Measurements from ENCODE around the gene HES3. TPM values are rescaled to one million over a fixed set of nuclear protein-coding genes. Genes with fewer than 3 reads are reported as not detected.

HES3 gene
- polyA plus RNA-seq, 3 donors = not detected

GRCh38 chr1:6276811-6277555, 33.0 kb downstream of the HES3 start:
- no peak for DNase-seq (ENCODE audit: low read depth in 3 of 3, low spot score in 2 of 3)

GRCh38 chr1:6278263-6278662, 34.3 kb downstream of the HES3 start:
- no peak for DNase-seq (ENCODE audit: low read depth in 3 of 3, low spot score in 2 of 3)

GRCh38 chr1:6279066-6279465, 35.1 kb downstream of the HES3 start:
- no peak for DNase-seq (ENCODE audit: low read depth in 3 of 3, low spot score in 2 of 3)

GRCh38 chr1:6279613-6280383, 35.8 kb downstream of the HES3 start:
- DNase-seq (ENCODE audit: low read depth in 3 of 3, low spot score in 2 of 3) = no peak

- no peak for DNase-seq (ENCODE audit: low read depth in 3 of 3, low spot score in 2 of 3)
Observed at GRCh38 chr1:6280761-6281451, 36.9 kb downstream of the HES3 start.

GRCh38 chr1:6281511-6282402, 37.8 kb downstream of the HES3 start:
- no peak for DNase-seq (ENCODE audit: low read depth in 3 of 3, low spot score in 2 of 3)

GRCh38 chr1:6282577-6283270, 38.7 kb downstream of the HES3 start:
- no peak for DNase-seq (ENCODE audit: low read depth in 3 of 3, low spot score in 2 of 3)

GRCh38 chr1:6285336-6285735, 41.4 kb downstream of the HES3 start:
- DNase-seq (ENCODE audit: low read depth in 3 of 3, low spot score in 2 of 3) = no peak

- no peak for DNase-seq (ENCODE audit: low read depth in 3 of 3, low spot score in 2 of 3)
Observed at GRCh38 chr1:6286266-6286665, 42.3 kb downstream of the HES3 start.

- DNase-seq (ENCODE audit: low read depth in 3 of 3, low spot score in 2 of 3) = no peak
Observed at GRCh38 chr1:6287029-6287428, 43.0 kb downstream of the HES3 start.

GRCh38 chr1:6287431-6287886, 43.5 kb downstream of the HES3 start:
- no peak for DNase-seq (ENCODE audit: low read depth in 3 of 3, low spot score in 2 of 3)

- DNase-seq (ENCODE audit: low read depth in 3 of 3, low spot score in 2 of 3) = no peak
Observed at GRCh38 chr1:6288026-6288425, 44.0 kb downstream of the HES3 start.

GRCh38 chr1:6288665-6289064, 44.7 kb downstream of the HES3 start:
- DNase-seq (ENCODE audit: low read depth in 3 of 3, low spot score in 2 of 3) = no peak

GRCh38 chr1:6292102-6292501, 48.1 kb downstream of the HES3 start:
- no peak for DNase-seq (ENCODE audit: low read depth in 3 of 3, low spot score in 2 of 3)

- no peak for DNase-seq (ENCODE audit: low read depth in 3 of 3, low spot score in 2 of 3)
Observed at GRCh38 chr1:6294080-6294889, 50.3 kb downstream of the HES3 start.

- DNase-seq (ENCODE audit: low read depth in 3 of 3, low spot score in 2 of 3) = no peak
Observed at GRCh38 chr1:6294890-6295556, 51.0 kb downstream of the HES3 start.

Data from right renal cortex interstitium (tissue), 3 donors.